Measurements from ENCODE around the gene MLXIPL.
"Not testable (repeated sequence)": the region's sequence is repeated elsewhere in the genome, so short reads cannot be mapped to it uniquely, and the experiment has no call there.

Gene MLXIPL, protein sequence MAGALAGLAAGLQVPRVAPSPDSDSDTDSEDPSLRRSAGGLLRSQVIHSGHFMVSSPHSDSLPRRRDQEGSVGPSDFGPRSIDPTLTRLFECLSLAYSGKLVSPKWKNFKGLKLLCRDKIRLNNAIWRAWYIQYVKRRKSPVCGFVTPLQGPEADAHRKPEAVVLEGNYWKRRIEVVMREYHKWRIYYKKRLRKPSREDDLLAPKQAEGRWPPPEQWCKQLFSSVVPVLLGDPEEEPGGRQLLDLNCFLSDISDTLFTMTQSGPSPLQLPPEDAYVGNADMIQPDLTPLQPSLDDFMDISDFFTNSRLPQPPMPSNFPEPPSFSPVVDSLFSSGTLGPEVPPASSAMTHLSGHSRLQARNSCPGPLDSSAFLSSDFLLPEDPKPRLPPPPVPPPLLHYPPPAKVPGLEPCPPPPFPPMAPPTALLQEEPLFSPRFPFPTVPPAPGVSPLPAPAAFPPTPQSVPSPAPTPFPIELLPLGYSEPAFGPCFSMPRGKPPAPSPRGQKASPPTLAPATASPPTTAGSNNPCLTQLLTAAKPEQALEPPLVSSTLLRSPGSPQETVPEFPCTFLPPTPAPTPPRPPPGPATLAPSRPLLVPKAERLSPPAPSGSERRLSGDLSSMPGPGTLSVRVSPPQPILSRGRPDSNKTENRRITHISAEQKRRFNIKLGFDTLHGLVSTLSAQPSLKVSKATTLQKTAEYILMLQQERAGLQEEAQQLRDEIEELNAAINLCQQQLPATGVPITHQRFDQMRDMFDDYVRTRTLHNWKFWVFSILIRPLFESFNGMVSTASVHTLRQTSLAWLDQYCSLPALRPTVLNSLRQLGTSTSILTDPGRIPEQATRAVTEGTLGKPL

DNA sequence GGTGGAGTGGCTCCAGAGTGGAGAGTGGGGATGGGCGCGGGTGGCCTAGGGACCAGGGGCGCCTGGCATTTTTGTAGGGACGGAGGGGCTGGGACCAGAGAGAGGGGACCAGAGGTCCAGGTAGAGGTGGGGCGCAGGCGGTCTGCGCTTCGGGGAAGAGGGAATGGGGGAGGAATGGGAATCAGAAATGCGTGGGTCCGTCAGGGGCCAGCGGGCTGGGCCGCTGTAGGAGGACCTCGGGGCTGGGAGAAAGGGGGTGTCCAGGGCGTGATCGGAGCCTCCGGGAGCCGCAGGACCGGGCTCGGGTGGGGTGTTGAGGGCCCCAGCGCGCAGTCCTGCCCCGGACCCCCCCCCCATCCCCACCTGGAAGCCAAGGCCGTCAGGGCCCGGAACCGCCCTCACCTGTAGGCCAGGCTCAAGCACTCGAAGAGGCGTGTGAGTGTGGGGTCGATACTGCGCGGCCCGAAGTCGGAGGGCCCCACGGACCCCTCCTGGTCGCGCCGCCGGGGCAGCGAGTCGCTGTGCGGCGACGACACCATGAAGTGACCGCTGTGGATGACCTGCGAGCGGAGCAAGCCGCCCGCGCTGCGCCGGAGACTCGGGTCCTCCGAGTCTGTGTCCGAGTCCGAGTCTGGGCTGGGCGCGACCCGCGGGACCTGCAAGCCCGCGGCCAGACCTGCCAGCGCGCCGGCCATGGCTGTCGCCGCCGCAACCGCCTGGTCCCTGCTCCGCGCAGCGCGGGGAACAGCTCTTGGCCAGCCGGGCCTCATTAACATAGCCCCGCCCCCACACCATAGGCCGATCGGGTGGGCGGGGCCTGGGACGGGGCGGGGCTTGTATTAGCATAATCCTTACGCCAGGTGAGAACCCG, at the start of gene MLXIPL:
Gene MLXIPL (minus strand): TSS at position 725 of the 871 bp plus-strand sequence. CDS start 30 bp downstream, at position 695.
- peak; percentile 66 for DNase-seq

DNA sequence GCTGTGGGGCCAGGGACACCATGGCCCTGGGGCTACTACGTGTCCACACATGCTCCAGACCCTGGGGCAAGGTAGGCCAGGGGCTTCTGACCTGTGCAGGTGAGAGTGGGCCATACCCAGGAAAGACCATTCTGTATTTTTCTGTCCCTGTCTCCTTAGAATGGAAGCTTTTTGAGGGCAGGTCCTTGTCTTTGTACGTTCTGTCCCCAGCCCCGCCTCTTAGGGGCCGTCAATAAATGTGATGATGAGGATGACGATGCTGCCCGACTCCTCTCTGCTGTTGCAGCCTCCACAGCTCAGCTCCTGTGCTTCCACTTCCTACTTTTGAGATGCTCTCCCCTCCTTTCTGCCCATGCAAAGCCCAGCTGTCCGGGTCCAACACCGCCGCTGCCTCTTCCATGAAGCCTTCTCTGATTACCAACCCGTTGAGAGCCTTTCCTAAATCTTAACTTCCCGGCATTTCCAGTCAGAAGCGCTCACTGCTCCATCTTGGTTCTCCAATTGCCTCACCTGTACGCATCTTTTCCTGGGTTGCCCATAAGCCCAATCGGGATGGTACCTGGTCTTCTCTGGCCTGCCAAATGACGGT, 47.6 kb upstream of the MLXIPL start:
- DNase-seq = no peak

DNA sequence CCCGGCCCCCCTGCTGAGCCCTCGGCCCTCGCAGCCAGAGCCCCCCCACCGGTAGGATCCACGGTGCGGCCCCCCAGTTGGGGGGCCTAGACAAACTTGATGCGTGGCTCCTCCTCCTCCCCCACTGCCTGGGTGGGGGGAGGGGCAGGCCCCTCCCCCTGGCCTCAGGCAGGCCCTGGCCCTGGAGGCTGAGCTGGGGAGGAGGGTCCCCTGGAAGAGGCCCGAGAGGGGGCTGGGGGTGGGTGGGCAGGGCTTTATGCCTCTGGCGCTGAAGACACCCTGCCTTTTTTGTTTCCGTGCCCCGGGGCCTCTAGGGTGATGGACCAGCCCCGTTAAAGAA, 47.0 kb upstream of the MLXIPL start:
- no peak for DNase-seq

DNA sequence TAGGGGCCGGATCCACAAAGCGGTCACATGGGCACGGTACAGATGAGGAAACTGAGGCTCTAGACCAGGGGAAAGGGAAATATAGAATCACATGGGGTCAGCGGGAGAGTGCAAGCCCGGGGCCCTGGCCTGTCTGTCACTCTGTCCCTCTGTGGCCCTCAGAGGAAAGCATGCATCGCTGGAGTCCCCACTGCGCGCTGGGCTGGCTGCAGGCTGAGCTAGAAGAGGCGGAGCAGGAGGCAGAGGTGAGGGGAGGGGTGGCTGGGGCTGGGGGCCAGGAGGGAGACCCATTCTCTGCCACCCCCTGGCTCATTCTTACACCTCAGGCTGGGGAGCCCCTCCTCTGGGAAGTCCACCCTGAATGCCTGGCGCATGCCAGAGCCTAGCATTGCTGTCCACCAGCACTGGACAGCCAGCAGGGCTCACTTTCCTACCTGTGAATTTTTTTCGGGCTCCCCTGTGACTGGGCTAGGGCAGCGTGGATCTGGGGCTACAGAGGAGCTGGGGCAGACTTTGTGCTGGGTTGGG, 45.6 kb upstream of the MLXIPL start:
- DNase-seq = no peak

DNA sequence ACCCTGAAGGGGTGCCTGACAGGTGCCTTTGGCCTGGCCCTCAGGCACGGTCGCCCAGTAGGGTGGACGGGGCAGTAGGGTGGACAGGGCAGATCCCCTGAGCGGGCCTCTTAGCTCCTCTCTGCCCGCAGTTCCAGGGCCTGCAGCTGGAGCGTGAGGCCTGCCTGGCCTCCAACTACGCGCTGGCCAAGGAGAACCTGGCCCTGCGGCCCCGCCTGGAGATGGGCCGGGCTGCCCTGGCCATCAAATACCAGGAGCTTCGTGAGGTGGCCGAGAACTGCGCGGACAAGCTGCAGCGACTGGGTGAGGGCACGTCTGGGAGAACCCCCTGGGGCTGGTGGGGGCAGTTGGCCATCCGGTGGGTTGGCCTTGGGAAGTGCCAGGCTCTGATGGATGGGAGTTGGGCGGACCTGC, 45.0 kb upstream of the MLXIPL start:
- DNase-seq = no peak

DNA sequence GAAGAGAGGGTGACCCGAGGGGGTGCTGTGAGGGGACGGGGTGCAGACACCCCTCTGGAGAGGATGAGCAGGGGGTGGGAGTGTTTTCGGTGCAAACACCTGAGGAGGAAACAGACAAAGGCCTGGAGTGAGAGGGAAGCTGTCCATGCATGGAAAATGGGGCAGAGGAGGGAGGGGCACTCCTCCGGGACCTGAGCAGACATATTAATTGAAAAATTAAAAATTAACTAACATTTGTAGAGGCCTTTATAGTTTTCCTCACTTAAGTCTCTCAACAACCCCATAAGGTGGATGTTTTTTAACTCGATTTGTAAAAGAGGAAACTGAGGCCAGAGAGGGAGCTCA, 44.5 kb upstream of the MLXIPL start:
- no peak for DNase-seq

DNA sequence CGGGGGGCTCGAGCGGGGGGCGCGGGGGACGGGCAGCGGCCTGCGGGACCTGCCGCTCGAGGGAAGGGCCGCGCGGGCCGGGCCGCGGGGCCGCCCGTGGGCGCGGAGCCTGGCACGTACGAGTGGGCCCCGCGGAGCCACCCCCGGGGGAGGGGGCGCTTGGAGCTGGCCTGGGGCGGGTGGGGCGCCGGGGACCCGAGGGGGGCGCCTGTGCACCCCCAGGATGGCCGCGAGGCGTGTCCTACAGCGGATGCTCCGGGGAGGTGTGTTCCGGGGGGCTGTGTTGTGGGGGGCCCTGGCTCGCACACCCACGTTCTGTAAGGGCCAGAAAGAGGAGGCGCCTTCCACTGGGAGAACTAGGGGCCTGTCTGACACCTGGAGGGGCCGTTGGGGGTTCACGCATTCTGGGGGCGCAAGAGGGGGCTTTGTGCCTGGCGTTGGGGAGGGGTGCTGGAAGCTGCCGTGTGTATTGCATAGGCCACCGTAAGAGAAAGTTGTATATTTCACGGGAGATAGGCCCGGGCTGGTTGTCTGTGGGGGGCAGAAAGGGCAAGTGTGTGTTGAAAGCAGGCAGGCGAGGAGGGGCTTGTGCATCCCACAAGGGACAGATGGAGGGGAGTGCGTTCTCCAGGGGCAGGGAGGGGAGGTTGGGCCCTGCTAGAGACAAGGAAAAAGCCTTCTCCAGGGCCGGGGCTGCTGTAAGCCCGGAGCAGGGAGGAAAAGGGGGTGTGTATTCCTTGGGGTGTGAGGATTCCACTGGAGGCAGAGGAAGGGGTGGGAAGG, 44.0 kb upstream of the MLXIPL start:
- no peak for DNase-seq

DNA sequence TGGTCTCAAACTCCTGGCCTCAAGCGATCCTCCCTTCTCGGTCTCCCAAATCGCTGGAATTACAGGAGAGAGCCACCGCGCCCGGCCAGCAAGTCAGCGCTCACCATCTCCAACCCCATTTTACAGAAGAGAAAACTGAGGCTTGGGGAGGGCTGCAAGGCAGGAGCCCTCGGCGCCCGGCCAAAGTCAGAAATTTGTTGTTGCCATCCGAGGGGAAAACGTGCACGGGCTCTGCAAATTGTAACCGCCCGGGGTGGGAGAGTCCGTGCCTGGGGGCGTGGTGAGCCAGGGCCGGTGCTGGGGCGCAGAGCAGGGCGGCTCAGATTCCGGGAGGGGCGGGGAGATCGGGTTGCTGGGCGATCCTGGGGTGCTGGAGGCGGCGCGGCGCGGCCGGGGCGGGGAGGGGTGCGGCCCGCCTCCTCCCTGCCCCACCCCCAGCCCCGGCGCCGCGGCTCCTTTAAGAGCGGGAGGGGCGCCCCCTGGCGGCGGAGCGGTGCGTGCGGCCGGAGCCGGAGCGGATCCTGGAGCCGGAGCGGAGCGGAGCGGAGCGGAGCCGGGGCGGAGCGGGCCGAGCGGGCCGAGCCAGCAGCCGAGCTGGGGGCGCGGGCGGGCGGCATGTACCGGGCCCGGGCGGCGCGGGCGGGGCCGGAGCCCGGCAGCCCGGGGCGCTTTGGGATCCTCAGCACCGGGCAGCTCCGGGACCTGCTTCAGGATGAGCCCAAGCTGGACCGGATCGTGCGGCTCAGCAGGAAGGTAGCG, 43.2 kb upstream of the MLXIPL start, which contains the start of gene VPS37D:
Gene VPS37D (plus strand): TSS at position 488 of the 759 bp plus-strand sequence. CDS start 128 bp downstream, at position 616.
- DNase-seq = peak; percentile 78

DNA sequence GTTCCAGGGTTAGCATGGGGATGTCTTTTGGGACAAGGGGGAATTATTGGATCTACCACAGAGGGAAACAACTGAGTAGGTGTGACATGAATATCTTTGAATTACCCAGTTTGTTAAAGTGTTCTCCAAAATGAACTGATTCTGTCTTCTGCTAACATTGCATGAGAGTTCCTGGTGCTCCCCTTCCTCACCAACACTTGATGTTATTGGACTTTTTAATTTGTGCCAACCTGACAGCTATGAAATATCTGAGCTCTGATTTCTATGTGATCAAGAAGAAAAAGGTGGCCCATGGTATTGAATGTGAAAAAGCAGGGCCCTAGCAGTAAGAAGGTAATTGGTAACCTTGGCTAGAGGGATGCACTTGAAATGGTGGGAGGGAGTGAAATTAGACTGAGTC, 38.7 kb upstream of the MLXIPL start:
- DNase-seq = no peak

DNA sequence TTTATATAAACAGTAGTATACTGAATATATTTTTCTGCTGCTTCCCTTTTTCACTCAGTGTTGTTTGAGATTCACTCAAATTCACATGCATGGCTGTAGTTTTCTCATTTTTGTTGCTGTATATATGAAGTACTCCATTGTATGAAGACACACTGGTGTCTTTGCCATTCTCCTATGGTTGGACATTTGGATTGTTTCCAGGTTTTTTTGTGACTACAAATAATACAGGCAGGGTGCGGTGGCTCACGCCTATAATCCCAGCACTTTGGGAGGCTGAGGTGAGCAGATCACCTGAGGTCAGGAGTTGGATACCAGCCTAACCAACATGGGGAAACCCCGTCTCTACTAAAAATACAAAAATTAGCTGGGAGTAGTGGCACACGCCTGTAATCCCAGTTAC, 36.3 kb upstream of the MLXIPL start:
- DNase-seq = not testable (repeated sequence)

DNA sequence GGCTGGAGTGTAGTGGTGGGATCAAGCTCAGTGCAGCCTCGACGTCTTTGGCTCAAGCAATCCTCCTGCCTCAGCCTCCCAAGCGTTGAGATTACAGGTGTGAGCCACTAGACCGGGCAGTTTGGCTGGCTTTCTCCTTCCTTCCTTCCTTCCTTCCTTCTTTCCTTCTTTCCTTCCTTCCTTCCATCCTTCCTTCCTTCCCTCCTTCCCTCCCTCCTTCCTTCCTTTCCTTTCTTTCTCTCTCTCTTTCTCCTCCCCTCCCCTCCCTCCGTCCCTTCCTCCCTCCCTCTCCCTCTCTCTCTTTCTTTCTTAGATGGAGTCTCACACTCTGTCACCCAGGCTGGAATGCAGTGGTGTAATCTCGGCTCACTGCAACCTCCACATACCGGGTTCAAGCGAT, 35.7 kb upstream of the MLXIPL start:
- DNase-seq = no peak

DNA sequence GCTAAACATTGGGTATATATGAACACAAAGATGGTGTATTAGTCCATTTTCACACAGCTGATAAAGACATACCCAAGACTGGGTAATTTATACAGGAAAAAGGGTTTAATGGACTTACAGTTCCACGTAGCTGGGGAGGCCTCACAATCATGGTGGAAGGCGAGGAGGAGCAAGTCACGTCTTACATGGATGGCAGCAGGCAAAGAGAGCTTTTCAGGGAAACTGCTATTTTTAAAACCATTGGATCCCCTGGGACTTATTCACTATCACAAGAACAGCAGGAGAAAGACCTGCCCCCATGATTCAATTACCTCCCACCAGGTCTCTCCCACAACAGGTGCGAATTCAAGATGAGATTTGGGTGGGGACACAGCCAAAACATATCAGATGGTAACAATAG, 31.0 kb upstream of the MLXIPL start:
- not testable (repeated sequence) for DNase-seq

DNA sequence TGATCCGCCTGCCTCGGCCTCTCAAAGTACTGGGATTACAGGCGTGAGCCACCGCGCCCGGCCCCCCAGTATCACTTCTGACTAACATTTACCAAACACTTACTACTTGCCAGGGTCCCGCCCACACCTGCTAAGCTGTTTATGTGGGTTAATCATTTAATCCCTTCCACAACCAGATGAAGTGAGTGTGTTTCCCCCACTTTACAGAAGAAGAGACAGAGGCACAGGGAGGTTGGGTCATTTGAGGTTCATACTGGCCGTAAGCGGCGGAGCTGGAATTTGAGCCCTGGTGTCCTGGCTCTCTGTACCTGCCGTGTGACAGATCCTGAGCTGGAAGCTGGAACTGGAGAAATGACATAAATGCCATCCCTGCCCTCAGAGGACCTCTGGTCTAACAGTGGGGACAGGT, 28.2 kb upstream of the MLXIPL start:
- DNase-seq = no peak

DNA sequence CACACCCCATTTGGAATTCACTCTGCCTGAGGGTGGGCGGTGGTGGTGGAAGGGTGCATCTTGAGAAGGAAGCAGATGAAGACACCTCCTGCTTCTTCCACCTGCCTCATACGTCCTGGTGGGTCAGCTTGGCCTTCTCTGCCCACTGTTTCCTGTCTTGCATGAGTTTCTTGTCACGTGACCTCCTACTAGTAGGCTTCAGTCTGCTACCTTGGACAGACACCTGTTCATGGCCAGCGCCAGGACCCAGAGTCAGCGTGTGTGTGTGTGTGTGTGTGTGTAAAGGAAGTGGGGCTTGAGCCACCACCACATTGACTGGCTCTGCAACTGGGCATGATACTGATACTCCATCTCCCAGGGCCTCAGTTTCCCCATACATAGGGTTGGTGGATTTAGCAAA, 26.2 kb upstream of the MLXIPL start:
- no peak for DNase-seq

DNA sequence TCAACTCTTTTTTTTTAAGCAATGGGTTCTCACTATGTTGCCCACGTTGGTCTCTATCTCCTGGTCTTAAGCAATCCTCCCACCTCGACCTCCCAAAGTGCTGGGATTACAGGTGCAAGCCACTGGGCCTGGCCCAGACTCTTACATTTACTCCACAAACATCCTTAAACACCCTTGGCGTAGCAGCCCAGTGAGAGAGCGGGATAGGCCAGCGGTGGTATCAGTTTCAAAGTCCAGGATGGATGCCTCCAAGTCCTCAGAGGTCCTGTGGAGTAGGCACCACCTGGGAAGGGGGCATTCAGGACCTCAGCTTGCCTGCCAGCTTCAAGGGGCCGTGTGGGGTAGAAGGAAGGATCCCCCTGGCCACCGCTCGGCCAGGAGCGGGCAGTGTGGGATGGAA, 25.3 kb upstream of the MLXIPL start:
- no peak for DNase-seq

DNA sequence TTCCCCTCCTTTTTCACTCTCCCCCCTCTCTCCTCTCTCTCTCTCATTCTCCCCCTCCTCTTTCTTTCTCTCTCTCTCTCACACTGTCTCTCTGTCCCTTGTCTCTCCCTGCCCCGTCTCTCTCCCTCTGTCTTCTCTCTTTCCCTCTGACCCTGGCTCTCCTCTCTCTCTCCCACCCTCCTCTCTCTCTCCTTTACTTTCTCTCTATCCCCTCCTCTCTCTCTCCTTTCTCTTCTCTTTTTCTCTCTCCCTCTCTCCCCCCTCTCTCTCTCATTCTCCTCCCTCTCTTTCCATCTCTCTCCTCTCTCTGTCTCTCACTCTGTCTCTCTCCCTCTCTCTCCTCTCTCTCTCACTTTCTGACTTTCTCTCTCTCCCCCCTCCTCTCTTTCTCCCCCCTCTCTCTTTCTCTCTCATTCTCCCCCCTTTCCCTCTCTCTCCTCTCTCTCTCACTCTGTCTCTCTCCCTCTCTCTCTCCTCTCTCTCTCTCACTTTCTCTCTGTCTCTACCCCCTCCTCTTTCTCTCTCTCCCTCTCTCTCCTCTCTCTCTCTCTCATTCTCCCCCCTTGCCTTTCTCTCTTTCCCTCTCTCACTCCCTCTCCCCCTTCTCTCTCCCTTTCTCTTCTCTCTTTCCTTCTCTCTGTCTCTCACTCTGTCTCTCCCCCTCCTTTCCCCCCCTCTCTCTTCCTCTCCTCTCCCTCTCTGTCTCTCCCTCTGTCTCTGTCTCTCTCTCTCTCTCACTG, 24.4 kb upstream of the MLXIPL start:
- no peak for DNase-seq

DNA sequence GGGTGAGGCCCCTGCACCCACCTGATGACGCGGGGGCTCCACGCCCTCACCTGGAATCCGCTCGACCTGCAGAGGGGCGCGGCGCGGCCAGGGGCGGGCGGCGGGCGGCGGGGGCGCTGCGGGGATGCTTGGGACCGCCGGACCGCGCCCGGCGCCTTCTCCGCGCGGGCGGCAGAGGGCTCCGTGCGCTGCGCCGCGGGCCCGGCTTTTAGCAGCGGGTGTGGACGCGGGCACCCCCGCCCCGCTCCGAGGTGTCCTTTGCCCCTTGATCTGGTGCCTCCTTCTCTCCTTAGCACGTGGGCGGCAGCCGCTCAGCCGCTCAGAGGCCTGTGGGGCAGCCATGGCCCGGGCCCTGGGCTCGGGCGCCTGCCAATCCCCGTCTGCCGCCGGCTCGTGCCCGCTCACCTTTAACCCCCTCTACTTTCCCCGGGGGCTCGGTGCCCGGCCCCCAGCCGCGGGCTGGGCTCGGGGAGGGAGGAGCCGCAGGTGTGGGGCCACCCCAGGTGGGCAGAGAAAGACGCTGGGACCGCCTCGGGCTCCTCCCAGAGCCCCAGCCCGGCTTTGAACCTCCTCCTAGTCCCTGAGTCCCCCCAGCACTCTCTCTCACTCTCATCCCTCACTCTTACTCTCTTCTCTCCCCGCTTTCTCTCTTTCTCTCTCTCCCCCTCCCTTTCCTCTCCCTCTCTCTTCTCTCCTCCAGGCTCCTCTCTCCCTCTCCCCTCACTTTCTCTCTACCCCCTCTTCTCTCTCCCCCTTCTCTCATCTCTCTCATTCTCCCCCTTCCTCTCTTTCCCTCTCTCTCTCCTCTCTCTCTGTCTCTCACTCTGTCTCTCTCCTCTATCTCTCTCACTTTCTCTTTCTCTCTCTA, 23.6 kb upstream of the MLXIPL start:
- DNase-seq = peak; percentile 45

DNA sequence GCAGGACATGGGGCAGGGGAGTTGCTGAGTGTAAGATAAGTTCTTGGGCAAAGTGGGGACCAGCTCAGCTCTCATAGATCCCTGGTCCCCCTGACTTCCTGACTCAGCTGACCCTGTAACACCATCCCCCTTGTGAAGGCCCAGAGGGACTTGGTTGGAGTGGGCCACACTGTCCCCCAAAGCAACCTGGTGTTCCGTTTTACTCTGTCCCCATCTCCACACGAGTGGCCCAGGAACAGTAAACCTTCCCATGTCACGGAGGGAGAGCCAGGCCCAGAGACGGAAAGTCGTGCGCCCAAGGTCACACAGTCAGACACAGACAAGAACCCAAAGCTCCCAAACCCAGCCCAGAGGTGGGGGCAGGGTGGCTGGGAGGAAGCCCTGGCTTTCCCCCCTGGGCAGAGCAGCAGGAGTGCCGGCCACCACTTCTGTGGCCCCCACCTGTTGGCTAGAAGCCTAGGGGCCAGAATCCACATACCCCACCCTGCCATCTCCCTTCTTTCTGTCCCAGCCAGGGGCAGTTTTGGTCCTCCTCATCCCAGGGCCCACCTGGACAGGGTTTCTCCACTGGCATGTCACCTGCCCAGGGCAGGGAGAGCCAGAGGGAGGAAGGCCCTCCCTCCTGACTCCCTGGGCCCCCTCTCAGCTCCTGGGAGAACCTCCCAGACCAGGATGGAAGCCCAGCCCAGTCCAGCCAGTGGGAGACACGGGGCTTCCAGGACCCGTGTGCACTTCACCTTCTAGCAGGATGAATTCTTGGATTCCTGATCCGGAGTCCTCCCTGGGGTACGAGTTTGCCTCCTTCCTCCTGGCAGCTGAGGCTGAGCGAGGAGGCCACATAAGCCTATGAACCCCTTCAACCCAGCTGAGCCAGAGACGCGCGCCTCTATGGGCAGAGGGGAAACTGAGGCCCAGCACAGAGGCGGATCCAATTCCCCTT, 22.7 kb upstream of the MLXIPL start:
- no peak for DNase-seq
